CD8-positive, alpha-beta memory T cell (primary cell): ENCODE data around the gene CNP. TPM values are rescaled to one million over a fixed set of nuclear protein-coding genes. Genes with fewer than 3 reads are reported as not detected.
A peak's percentile ranks its signal among the peaks of the same experiment; 100 is the strongest.

Source experiments
- CTCF ChIA-PET: fragments of 350-600 bp; sonication (Branson Sonifier 250); formaldehyde crosslinking; loops from one replicate; lab custom pipeline; 2021; ENCODE audit warnings: antibody characterized with exemption; lab: Charles Lee
- POLR2A ChIA-PET: fragments of 350-600 bp; sonication (Branson Sonifier 250); formaldehyde crosslinking; loops from one replicate; lab custom pipeline; 2021; ENCODE audit warnings: antibody characterized with exemption; lab: Charles Lee
- DNase-seq, 5 donors: peaks; one replicate each; pipeline versions ENCODE4 v3.0.0 to v3.0.0-alpha.2; 2020 to 2022; ENCODE audit warnings: mixed read lengths in 1 of 5
- H3K27ac ChIP-seq: one replicate; pipeline ENCODE4 v1.7.0; 2013; ENCODE audit warnings: low read depth, mild to moderate bottlenecking, low read length, moderate library complexity
- H3K27me3 ChIP-seq: 2 replicates; pipeline ENCODE4 v1.7.0; 2013; ENCODE audit warnings: low read length, mild to moderate bottlenecking; ENCODE audit not compliant: insufficient read depth, poor library complexity, severe bottlenecking
- H3K36me3 ChIP-seq: 2 replicates; pipeline ENCODE4 v1.7.0; 2013; ENCODE audit warnings: mild to moderate bottlenecking, low read length, moderate library complexity; ENCODE audit not compliant: insufficient read depth
- H3K4me1 ChIP-seq: 2 replicates; pipeline ENCODE4 v1.7.0; 2013; ENCODE audit warnings: mild to moderate bottlenecking, low read length, moderate library complexity; ENCODE audit not compliant: insufficient read depth
- H3K4me3 ChIP-seq: 2 replicates; pipeline ENCODE4 v1.7.0; 2013; ENCODE audit warnings: mild to moderate bottlenecking, low read length
- H3K9me3 ChIP-seq: 2 replicates; pipeline ENCODE4 v1.7.0; 2013; ENCODE audit warnings: mild to moderate bottlenecking, low read length
- H3K27ac Mint-ChIP-seq, 8 donors: one replicate each; pipeline ENCODE4 v1.8.0; 2020 to 2021; ENCODE audit warnings: mixed read lengths in 8 of 8, mild to moderate bottlenecking in 6 of 8, inconsistent platforms in 3 of 8, moderate library complexity in 3 of 8
- H3K27me3 Mint-ChIP-seq, 2 donors: one replicate each; pipeline ENCODE4 v1.8.0; 2020 to 2021; ENCODE audit warnings: mixed read lengths in 2 of 2, mild to moderate bottlenecking in 1 of 2, moderate library complexity in 1 of 2
- H3K36me3 Mint-ChIP-seq, 3 donors: one replicate each; pipeline ENCODE4 v1.8.0; 2020 to 2021; ENCODE audit warnings: mixed read lengths in 3 of 3, inconsistent platforms in 1 of 3, mild to moderate bottlenecking in 1 of 3
- H3K4me1 Mint-ChIP-seq, 3 donors: one replicate each; pipeline ENCODE4 v1.8.0; 2020 to 2021; ENCODE audit warnings: mixed read lengths in 3 of 3, inconsistent platforms in 1 of 3, mild to moderate bottlenecking in 1 of 3
- H3K4me3 Mint-ChIP-seq, 7 donors: one replicate each; pipeline ENCODE4 v1.8.0; 2020 to 2021; ENCODE audit warnings: mixed read lengths in 7 of 7, mild to moderate bottlenecking in 6 of 7, moderate library complexity in 4 of 7, inconsistent platforms in 2 of 7
- H3K9me3 Mint-ChIP-seq, 5 donors: one replicate each; pipeline ENCODE4 v1.8.0; 2020 to 2022; ENCODE audit warnings: mixed read lengths in 5 of 5, mild to moderate bottlenecking in 3 of 5, moderate library complexity in 2 of 5, inconsistent platforms in 1 of 5
- polyA plus RNA-seq: library from polyadenylated mRNA; unstranded; fragments of 300-500 nt; fragmentation: Illumina TruSeq; gene quantifications from one replicate; pipeline ENCODE4 v1.2.3, GENCODE V29; 2021
- total RNA-seq, 2 experiments: library from RNA; stranded (reverse); gene quantifications; one replicate each; pipeline ENCODE4 v1.2.3, GENCODE V29; 2021

CNP gene
- total and polyA plus RNA-seq, 3 experiments from 2014 or later, result 35.3 to 71.6 (median 70.3) TPM

DNA sequence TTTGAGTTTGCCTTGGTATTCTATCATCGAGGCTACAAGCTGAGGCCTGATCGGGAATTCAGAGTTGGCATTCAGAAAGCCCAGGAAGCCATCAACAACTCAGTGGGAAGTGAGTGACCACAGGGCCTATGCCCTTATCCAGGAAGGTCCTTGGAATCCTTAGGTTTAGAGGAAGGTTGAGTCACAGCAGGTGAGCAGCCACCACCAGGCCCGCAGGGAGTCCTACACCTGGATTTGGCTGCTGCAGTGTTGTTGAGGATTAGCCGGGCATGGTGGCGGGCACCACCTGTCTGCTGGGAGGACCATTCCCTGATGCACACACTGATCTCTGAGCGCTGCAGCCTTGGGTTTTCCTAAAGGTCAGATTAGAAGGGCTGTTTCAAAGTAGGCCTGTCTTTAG, 31.0 kb upstream of the CNP start:
- Mint-ChIP-seq H3K4me3 (no peak overlapping the region), H3K27ac (no peak overlapping the region), H3K27me3 (peaks cover 4 to 5% of the 10 kb centered on the region in 2 donors), H3K9me3 (no peaks in the 10 kb centered on the region), H3K36me3 (peaks cover 0 to 3% (median under 1%) of the 10 kb centered on the region in 3 donors), H3K4me1 (peaks cover 2 to 6% (median 5%) of the 10 kb centered on the region in 3 donors)
- no peaks in the 10 kb centered on the region for H3K36me3 ChIP-seq
- POLR2A ChIA-PET, result no interaction called here
- H3K4me3 ChIP-seq, result no peak overlapping the region
- DNase-seq, result no peak
- no peaks in the 10 kb centered on the region for H3K27me3 ChIP-seq
- no peak overlapping the region for H3K27ac ChIP-seq
- peaks cover 6% of the 10 kb centered on the region for H3K4me1 ChIP-seq
- CTCF ChIA-PET, result no interaction called here
- H3K9me3 ChIP-seq, result no peaks in the 10 kb centered on the region

DNA sequence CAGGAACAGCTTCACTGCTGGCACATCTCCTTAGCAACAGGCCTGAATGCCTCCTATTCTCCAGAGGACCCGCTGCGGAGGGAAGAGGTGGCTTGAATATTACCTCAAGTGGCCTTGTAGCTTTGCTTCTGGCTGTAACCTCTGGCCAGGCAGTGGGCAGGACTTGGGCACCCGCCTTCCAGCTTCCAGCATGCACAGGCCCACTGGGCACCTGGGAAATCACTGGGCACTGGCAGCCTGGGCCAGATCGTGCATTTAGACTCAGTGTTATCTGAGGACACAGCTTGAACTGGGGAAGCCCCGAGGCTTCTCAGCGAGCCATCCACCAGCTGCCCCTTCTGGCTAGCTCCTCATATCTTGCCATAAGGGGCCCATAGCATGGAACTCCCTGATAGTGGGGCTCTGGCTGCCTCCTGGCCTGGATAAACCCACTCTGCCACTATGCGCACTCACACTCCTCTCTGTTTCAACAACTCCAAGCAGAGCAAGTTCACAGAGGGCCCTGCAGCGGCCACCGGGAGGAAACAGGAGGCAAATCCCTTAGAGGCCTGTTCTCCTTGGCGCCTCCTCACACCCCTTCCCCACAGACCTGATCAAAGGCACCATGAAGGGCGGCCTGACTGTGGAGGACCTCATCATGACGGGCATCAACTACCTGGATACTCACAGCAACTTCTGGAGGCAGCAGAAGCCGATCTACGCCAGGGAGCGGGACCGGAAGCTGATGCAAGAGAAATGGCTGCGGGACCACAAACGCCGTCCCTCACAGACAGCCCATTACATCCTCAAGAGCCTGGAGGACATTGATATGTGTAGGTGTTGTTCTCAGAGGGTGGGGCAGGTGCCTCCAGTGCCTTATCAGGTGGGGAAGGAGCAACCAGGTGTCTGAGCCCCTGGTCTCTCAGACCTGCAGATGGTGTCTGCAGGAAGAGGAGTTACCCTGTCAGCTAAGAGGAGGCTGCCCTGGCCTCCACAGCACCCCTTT, 28.3 kb upstream of the CNP start:
- POLR2A ChIA-PET, result no interaction called here
- H3K27ac Mint-ChIP-seq, result peak overlapping the region in 1 of 8 donors; percentile 84
- no peaks in the 10 kb centered on the region for H3K27me3 ChIP-seq
- H3K36me3 ChIP-seq, result no peaks in the 10 kb centered on the region
- peaks cover 2 to 4% of the 10 kb centered on the region in 2 donors for H3K27me3 Mint-ChIP-seq
- H3K4me1 ChIP-seq, result no peaks in the 10 kb centered on the region
- peaks cover 0 to 3% (median 0%) of the 10 kb centered on the region in 3 donors for H3K36me3 Mint-ChIP-seq
- H3K27ac ChIP-seq, result no peak overlapping the region
- CTCF ChIA-PET, result interaction anchor here (1.4 to 1.8 kb wide), 2 partner anchors 9 to 25 kb away, joined by 4 to 6 read pairs; no protein-coding TSS in a partner anchor
- H3K4me3 Mint-ChIP-seq, result no peak overlapping the region
- no peak for DNase-seq
- no peaks in the 10 kb centered on the region for H3K9me3 Mint-ChIP-seq
- H3K4me1 Mint-ChIP-seq, result no peaks in the 10 kb centered on the region
- H3K9me3 ChIP-seq, result no peaks in the 10 kb centered on the region
- no peak overlapping the region for H3K4me3 ChIP-seq

DNA sequence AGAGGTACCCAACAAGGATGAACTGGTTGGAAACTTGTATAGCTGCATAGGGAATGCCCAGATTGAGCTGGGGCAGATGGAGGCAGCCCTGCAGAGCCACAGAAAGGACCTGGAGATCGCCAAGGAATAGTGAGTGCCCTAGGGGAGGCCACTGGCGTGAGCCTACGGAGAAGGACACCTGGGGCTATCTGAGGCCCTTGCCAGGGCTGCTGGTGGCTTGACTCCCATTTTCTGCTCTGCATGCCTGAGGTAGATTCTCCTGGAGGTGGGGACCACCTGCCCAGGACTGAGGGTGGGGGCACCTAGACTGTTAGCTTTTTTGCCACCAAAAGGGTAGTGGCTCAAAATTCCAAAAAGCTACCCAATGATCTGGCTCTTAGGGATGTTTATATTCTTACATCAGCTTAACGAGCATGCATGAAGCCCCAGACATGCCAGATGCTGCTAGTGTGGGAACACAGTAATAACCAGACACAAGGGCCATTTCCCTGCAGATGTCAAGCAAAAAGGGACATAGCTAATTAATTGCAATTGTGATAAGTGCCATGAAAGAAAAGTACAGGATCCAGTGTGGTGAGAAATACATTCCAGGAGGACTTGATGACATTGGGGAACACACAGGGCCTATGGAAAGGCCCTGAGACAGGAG, 27.4 kb upstream of the CNP start:
- CTCF ChIA-PET, result interaction anchor here (1.4 to 1.8 kb wide), 2 partner anchors 10 to 24 kb away, joined by 4 to 6 read pairs; no protein-coding TSS in a partner anchor
- no peaks in the 10 kb centered on the region for H3K4me1 Mint-ChIP-seq
- Histone ChIP-seq H3K9me3 (no peaks in the 10 kb centered on the region), H3K4me3 (no peak overlapping the region), H3K27ac (no peak overlapping the region), H3K27me3 (no peaks in the 10 kb centered on the region), H3K36me3 (no peaks in the 10 kb centered on the region), H3K4me1 (no peaks in the 10 kb centered on the region)
- no peak overlapping the region for H3K4me3 Mint-ChIP-seq
- H3K9me3 Mint-ChIP-seq, result no peaks in the 10 kb centered on the region
- DNase-seq, result no peak
- H3K27ac Mint-ChIP-seq, result peak overlapping the region in 1 of 8 donors; percentile 84
- peaks cover 0 to 3% (median 0%) of the 10 kb centered on the region in 3 donors for H3K36me3 Mint-ChIP-seq
- peaks cover 3 to 4% of the 10 kb centered on the region in 2 donors for H3K27me3 Mint-ChIP-seq
- POLR2A ChIA-PET, result no interaction called here

DNA sequence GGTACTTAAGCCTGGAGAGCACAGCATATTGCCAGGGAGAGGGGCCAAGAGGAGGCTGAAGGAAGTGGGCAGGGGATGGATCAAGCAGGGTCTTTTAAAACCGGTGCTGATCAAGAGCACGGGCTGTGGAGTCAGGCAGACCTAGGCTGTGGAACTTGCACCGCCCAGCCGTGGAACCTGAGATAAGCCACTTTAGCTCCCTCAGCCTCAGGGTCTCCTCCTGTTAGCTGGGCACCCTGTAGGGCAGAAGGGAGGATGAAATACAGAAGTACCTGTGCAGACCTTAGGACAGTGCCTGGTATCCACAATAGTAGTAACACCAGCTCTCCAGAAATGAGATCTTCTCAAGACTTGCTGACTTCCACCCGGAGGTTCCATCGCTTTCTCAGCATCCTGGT, 26.9 kb upstream of the CNP start:
- Histone ChIP-seq H3K27ac (no peak overlapping the region), H3K4me1 (no peaks in the 10 kb centered on the region), H3K27me3 (no peaks in the 10 kb centered on the region), H3K4me3 (no peak overlapping the region), H3K36me3 (no peaks in the 10 kb centered on the region), H3K9me3 (no peaks in the 10 kb centered on the region)
- no peaks in the 10 kb centered on the region for H3K4me1 Mint-ChIP-seq
- no peaks in the 10 kb centered on the region for H3K9me3 Mint-ChIP-seq
- no peak for DNase-seq
- CTCF ChIA-PET, result interaction anchor here (0.7 to 1.8 kb wide), 3 partner anchors 9 to 24 kb away, joined by 3 to 6 read pairs (median 4); partner anchors contain the start of gene ODAD4
- H3K27me3 Mint-ChIP-seq, result peaks cover 1% of the 10 kb centered on the region in 2 donors
- H3K27ac Mint-ChIP-seq, result no peak overlapping the region
- peaks cover 0 to 3% (median 0%) of the 10 kb centered on the region in 3 donors for H3K36me3 Mint-ChIP-seq
- POLR2A ChIA-PET, result no interaction called here
- H3K4me3 Mint-ChIP-seq, result no peak overlapping the region

DNA sequence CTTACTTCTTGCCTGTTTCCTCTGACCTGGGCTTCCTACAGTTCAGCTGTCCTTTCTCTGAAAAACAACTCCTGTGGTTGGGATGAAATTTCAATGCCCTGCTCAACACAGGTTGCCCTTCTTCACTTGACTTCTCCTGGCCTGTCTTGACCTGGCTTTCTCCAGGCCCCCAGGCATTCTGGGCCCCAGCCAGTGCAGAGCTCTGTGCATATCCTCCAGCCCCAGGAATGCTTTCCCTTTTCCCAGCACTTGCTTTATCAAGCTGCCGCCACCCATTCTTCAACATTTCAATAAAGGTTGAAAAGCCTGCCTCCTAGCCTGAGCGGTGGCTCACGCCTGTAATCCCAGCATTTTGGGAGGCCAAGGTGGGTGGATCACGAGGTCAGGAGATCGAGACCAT, 25.4 kb upstream of the CNP start:
- H3K4me1 Mint-ChIP-seq, result no peaks in the 10 kb centered on the region
- no peak for DNase-seq

DNA sequence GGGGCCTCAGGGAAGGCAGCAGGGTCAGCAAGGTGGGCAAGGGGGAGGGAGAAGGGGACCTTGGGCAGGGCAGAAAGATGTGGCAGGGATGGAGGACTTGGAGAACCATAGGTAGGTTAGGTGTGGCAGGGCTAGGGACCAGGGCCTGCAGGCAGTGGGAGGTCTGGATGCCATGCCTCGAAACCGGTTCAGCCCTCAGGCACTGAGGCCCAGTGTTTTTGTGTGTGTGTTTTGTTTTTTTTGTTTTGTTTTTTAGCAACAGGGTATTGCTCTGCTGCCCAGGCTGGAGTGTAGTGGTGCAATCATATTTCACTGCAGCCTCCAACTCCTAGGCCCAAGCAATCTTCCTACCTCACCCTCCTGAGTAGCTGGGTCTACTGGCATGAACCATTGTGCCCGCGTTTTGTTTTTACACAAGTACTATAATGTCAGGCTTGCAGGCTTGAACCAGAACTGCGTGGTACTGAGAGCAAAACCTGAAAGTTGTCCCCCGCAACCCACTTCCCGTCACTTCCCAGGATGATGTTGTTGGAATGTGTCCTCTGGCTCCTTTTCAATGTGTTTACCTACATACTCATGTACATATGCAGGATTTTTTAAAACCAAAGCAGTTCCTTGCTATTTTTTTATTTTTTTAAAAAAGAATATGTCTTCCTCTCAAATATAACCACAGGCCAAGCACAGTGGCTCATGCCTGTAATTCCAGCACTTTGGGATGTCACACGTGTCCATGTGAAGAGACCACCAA, 23.8 kb upstream of the CNP start:
- POLR2A ChIA-PET, result no interaction called here
- H3K27me3 ChIP-seq, result no peaks in the 10 kb centered on the region

More for the DNA sequence above, 25.4 kb upstream of the CNP start:
- Mint-ChIP-seq H3K27me3 (peaks cover 0 to 1% of the 10 kb centered on the region in 2 donors), H3K27ac (peak overlapping the region in 1 of 8 donors; percentile 62), H3K9me3 (no peaks in the 10 kb centered on the region), H3K36me3 (peaks cover 0 to 3% (median 0%) of the 10 kb centered on the region in 3 donors), H3K4me3 (no peak overlapping the region)
- Histone ChIP-seq H3K27ac (no peak overlapping the region), H3K4me1 (no peaks in the 10 kb centered on the region), H3K36me3 (no peaks in the 10 kb centered on the region), H3K9me3 (no peaks in the 10 kb centered on the region), H3K4me3 (no peak overlapping the region), H3K27me3 (no peaks in the 10 kb centered on the region)
- CTCF ChIA-PET, result no interaction called here
- POLR2A ChIA-PET, result no interaction called here

DNA sequence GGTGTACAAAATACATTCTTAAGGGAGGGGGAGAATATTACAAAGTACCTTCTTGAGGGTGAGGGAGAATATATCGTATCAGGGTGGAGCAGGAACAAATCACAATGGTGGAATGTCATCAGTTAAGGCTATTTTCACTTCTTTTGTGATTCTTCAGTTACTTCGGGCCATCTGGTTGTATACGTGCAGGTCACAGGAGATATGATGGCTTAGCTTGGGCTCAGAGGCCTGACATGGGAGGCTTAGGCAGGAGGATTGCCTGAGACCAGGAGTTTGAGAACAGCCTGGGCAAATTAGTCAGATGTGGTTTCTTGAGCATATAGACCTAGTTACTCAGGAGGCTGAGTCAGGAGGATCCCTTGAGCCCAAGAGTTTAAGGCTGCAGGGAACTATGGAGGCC, 23.1 kb upstream of the CNP start:
- Mint-ChIP-seq H3K36me3 (peaks cover 0 to 3% (median 0%) of the 10 kb centered on the region in 3 donors), H3K27me3 (peaks cover 0 to 1% of the 10 kb centered on the region in 2 donors), H3K4me3 (no peak overlapping the region), H3K9me3 (no peaks in the 10 kb centered on the region), H3K4me1 (no peaks in the 10 kb centered on the region), H3K27ac (no peak overlapping the region)
- H3K27ac ChIP-seq, result no peak overlapping the region
- H3K4me1 ChIP-seq, result no peaks in the 10 kb centered on the region
- DNase-seq, result no peak
- POLR2A ChIA-PET, result no interaction called here
- CTCF ChIA-PET, result no interaction called here
- H3K4me3 ChIP-seq, result no peak overlapping the region
- H3K9me3 ChIP-seq, result no peaks in the 10 kb centered on the region
- no peaks in the 10 kb centered on the region for H3K27me3 ChIP-seq
- H3K36me3 ChIP-seq, result no peaks in the 10 kb centered on the region

More for the DNA sequence above, 23.8 kb upstream of the CNP start:
- Mint-ChIP-seq H3K36me3 (peaks cover 0 to 3% (median 0%) of the 10 kb centered on the region in 3 donors), H3K27ac (peak overlapping the region in 1 of 8 donors; percentile 58), H3K4me3 (no peak overlapping the region), H3K27me3 (peaks cover 0 to 1% of the 10 kb centered on the region in 2 donors), H3K4me1 (no peaks in the 10 kb centered on the region), H3K9me3 (no peaks in the 10 kb centered on the region)
- Histone ChIP-seq H3K4me3 (no peak overlapping the region), H3K9me3 (no peaks in the 10 kb centered on the region), H3K36me3 (no peaks in the 10 kb centered on the region), H3K27ac (no peak overlapping the region), H3K4me1 (no peaks in the 10 kb centered on the region)
- DNase-seq, result no peak
- CTCF ChIA-PET, result no interaction called here
